ENCODE results near the gene SLC23A2.
"Not testable (repeated sequence)": the region's sequence is repeated elsewhere in the genome, so short reads cannot be mapped to it uniquely, and the experiment has no call there.

SLC23A2 gene

GRCh38 chr20:4902788-4903187 is 98.5 kb downstream of the SLC23A2 start:
- no peak for DNase-seq (ENCODE audit: low read depth, low spot score)

DNA sequence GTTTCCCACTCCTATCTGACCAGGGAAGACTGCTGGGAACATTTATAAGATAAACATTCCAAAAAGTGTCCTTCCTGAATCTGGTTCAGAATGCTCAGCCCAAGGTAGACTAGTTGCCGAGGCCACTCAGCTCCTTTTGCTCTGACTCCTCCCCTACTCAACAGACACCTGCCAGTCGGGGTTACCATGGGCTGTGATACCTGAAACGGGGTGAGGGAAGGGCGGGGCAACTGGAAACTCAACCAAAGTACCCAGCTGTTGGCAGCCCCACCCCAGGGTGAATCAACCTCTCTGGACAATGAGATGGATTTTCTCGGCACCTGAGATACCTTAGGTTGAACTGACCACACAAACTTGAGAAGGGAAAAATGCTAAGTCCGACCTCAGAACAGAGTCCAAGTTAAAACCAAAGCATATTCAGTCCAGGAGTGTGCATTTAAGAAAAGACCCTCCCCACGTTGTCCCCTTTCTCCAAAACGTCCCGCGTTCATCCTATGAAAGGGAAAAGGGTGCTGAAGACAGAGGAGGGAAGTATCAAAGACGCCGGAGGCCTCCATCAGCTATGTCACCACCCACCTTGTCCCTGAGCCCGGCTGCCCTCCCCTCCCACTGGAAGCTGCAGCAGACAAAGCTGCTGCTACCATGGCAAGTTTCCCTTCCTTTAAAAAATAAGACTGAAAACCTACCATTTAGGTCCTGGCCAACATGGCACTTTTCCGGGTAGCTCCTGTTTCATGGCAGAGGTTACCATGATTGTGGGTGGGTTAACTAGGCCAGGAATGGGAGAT is 100.1 kb downstream of the SLC23A2 start:
- no peak for DNase-seq (ENCODE audit: low read depth, low spot score)

GRCh38 chr20:4898282-4899244 is 102.7 kb downstream of the SLC23A2 start:
- peak; percentile 23 for DNase-seq (ENCODE audit: low read depth, low spot score)

DNA sequence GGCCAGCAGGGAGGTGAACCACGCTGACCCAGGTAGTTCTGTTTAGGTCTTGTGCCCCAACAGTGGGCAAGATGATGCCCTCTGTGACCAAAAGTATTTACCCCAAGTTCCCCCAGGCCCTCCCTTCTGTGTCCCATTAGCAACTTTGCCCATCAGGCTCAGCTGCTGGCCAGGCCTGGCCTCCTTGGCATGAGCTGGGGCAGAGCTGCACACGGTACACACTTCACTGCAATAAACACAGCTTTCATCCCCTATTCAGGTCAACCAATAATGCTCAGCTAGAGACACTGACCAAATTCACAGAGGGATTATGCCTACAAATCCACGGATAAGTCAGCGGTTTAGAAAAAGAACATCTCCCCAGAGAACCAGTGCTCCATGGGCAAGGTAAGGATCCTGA is 103.7 kb downstream of the SLC23A2 start:
- no peak for DNase-seq (ENCODE audit: low read depth, low spot score)

DNA sequence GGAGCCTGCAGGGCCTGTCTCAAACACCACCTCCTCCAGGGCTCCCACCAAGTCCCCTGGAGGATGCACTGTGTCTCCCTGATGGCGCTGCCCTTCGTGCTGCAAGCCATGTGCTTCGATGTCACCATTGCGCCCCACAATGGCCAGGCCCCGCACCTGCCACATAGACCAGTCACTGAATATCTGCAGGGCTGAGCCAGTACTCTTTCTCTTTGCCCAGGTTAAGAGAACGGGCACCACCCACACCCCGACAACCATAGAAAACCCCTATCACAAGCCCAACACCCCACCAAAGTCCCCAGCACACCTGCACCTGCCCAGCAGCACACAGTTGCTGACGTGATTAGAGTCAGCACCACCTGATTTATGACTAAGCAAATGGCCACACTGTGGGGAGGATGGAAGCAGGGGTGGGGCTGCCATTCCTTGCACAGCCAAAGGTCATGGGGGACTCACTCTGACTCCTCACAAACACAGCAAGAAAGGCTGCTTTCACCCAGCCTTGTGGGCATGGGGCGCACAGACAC is 104.3 kb downstream of the SLC23A2 start:
- no peak for DNase-seq (ENCODE audit: low read depth, low spot score)

DNA sequence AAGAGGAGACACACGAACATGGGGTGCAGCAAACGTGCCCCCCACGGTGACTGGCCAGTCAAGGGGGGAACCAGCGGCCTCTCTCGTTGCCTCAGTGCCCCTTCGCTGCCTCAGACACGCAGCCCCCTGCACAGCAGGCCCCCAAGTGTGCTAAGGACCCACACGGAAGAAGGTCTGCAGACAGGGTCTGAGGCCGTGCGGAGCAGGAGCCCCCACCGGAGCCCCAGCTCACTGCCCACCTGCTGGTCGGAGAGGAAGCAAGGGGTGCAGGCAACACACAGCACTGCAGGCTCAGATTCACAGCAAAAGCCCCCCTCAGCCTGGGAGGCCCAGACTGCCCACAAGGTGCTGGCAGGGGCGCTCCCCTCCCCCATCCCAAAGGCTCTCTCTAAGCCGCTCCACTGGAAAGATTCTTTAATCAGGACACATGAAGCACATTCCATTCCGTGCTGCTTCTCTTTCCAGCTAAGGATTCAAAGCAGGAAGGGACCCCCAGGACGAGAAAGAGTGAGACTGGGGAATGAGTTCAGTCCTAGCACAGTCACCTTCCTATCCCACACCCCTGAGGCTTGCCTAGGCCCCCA is 105.1 kb downstream of the SLC23A2 start:
- no peak for DNase-seq (ENCODE audit: low read depth, low spot score)

DNA sequence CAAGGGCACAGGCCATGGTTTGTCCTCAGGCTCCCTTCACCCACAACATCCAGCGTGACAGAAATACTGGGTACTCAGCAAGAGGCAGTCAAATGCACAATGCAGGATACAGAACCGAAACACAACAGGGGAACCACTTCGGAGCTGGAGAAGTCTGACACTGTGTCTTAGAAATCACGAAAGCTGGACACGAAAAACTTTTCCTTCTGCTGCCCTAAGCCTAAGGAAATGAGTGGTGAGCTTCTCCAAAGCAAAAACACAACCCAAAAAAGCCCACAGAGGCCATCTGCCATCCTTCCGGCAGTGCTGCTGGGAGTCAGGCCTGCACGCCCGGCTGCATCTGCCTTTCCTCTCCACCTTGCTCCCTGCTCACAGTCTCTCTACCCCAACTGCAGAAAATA is 106.3 kb downstream of the SLC23A2 start:
- no peak for DNase-seq (ENCODE audit: low read depth, low spot score)

GRCh38 chr20:4894409-4894808 is 106.9 kb downstream of the SLC23A2 start:
- DNase-seq (ENCODE audit: low read depth, low spot score) = no peak

DNA sequence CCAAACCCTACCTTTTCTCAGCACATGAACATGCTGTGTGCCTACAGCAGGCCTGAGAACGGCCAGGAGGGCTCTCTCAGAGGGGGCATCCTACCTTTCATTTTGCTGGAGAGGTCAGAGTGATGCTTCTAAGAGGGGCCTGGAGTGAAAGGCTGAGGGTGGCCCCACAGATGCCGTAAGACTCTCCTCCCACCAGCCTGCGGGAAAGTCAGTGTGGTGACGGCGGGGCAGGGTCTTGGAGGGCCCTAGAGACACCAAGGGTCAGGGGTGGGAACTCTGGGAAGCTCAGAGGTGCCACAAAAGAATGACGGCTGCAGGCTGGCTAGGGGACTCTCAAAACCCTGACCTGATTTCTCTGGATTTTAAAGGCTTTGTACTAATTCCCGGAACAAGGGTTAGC is 107.6 kb downstream of the SLC23A2 start:
- no peak for DNase-seq (ENCODE audit: low read depth, low spot score)

DNA sequence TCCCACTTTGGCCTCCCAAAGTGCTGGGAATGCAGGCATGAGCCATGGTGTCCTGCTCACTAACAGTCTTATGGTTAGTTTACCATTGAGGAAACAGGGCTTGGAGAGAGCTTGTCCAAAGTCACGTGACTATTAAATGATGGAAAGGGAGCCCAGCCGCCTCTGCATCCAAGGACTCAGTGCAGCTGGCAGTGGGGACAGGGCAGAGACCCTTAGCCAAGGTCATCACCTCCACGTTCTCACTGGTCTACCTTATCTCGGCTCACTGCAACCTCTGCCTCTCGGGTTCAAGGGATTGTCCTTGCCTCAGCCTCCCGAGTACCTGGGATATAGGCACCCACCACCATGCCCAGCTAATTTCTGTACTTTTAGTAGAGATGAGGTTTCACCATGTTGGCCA is 109.3 kb downstream of the SLC23A2 start:
- DNase-seq (ENCODE audit: low read depth, low spot score) = no peak

DNA sequence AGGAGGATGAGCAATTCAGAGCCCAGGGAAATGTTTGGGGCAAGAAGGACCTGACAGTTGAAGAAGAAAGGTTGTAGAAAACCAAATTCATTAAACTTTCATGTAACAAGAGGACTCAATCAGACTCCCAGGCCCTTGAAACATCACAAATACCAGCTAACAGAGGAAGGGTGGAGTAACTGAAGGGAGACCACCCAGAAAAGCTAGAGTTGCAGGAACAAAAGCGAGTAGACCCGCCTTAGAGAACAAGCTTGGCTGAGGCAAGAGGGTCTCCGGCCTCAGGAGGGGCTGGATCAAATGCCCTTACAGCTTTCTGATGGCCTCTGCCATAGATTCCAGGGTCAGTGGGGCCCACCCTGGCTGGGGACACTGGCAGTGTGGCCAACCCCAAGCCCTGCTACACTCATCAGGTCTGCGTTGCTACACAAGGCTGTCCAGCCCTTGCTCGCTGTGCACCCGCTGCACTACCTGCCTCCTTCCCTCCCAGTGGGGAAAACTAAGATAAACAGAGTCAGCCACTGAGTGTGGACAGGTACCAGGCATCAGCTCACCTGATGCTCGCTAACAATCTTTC is 110.0 kb downstream of the SLC23A2 start:
- DNase-seq (ENCODE audit: low read depth, low spot score) = no peak

DNA sequence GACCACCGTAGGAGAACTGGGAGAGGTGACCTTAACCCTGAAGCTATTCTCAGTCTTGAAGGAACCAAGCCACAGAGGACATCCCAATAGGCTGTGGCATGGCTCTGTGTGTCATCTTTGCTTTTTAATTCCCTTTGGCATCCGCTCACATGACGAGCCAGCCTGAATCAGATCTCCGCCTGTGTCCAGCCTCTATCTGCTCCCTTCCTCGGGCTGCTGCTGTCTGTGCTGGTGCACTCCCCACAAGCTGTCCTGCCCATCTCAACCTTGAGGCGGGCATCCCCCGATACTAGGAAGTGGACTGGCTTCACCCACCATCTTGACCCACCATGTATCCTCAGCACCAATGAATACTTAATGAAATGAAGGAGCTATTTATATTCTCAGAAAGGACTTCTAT is 111.9 kb downstream of the SLC23A2 start:
- DNase-seq (ENCODE audit: low read depth, low spot score) = no peak

DNA sequence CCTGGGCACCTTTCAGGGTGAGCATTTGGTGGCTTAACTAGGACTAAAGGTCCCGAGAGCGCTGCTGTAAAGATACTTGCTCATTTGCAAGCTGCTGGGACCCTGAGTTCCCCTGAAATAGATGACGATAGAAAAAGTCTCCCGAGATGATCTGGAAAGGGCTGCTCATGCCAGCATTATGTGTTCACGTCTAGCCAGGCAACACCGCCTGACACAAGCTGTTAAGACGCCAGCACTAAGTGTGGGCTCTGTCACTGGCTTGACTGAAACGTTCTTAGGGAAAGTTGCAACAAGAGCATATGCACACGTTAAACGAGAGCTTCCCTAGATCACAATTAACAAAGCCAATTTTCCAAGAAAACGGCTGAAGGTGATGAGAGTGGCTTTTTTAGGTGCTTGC is 113.7 kb downstream of the SLC23A2 start:
- no peak for DNase-seq (ENCODE audit: low read depth, low spot score)

DNA sequence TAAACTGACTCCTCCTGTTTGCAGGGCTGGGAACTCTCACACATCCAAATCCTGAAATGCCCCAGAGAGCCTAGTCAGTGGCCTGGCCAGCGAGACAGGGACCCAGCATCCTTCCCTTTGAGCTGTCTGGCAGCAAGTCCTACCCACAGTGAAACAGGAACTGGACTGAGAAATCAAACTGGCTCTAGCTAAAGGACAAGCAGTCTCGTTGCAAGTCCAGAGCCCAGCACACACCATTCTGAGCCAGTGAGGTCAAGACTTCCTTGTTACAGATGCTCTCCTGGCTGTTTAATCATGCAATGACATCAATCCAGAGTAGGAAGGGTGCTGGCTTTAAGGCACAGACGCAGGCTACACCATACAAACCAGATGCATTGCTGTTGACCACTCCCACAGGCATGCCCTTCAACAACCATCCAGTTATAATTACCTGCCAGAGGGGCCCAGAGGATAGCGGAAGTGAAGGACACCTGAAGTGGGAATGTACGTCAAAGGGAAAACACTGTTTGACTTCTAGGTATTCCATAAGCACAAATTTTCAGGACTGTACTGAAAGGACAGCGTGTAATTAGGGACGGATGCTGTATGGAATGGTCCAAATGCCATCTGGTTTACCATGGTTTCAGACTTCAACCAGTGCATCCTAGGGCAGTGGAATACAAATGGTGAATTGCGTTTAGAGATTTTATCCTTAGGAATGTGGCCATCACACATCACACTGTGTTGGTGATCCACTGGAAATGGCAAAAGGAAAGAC is 114.4 kb downstream of the SLC23A2 start:
- no peak for DNase-seq (ENCODE audit: low read depth, low spot score)

DNA sequence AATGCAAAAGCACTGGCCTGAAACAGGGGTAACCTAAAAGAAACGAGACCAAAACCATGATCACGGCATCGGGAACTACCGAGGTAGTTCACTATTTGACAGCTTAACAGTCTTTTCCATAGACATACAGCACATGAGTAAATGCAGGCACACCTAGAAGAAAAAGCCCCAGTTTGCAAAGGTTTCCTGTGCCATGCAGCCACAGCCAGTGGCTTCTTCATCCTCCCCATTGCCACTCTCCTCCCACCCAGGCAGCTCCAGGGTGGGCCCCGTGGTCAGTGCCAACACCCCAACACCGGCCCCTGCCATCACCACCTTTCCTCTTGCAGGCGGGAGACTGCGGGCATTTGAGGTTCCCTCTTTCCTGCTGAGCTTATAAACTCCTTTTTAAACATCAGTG is 115.4 kb downstream of the SLC23A2 start:
- no peak for DNase-seq (ENCODE audit: low read depth, low spot score)

DNA sequence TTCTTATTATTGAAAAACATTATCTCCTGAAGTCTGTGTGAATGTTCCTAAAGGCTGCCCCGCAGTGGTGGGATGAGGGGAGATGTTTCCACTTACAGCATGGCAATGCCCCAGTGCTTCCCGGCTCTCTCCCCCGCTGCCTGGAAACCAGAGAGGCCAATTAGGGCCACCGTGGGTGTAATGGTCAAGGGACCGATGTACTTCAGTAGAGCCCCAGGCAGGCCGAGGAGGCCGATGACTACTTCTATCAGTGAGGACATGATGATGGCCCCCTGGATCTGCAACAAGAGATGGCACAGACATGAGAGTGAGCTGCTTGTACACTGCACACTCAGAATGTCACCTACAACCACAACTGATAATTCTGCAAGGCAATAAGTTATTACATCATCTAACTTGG is 117.8 kb downstream of the SLC23A2 start:
- DNase-seq (ENCODE audit: low read depth, low spot score) = no peak

DNA sequence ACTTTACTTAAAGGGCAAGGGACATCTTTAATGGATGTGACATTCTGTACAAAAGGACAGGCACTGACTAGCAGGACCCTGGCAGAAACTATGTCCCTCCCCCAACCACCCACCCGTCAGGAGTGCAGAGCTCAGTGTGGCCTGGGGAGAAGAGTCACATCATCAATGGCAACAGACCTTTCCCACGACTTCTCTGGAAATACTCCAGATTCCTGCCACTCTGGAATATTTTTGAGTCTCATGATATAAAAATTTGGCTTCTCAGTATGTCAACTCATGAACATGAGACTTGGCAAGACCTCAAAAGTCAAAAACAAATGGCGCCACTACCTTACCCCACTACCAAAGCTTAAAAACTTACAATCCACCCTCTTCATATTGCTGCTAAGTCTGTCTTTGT is 118.3 kb downstream of the SLC23A2 start:
- no peak for DNase-seq (ENCODE audit: low read depth, low spot score)

GRCh38 chr20:4881006-4881730 is 120.1 kb downstream of the SLC23A2 start:
- no peak for DNase-seq (ENCODE audit: low read depth, low spot score)

DNA sequence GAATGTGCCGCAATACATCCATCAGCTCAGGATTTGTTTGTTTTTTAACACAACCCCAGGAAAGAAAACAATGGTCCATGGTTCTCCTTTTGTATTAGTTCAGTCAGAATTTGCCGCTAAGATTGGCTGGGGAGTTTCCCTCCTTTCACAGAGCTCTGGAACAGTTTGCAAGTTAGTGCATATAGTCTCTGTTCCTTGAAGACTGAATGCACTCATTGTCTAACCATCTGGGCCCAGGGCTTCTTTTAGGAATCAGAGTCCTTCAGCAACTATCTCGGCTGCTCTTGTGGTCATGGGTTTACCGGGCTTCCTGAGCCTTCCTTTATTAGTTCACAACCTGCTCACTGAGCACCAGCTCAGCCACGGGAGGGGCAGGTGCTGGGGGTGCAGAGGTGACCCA is 121.3 kb downstream of the SLC23A2 start:
- DNase-seq (ENCODE audit: low read depth, low spot score) = no peak

DNA sequence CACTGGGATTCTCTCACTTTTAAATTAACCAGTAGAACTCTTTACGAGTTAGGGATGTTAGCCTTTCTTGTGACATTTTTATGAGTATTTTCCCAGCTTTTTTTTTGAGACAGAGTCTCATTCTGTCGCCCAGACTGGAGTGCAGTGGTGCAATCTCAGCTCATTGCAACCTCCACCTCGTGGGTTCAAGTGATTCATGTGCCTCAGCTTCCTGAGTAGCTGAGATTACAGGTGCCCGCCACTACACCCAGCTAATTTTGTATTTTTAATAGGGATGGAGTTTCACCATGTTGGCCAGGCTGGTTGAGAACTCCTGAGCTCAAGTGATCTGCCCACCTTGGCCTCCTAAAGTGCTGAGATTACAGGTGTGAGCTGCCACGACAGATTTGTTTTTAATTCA is 123.2 kb downstream of the SLC23A2 start:
- DNase-seq (ENCODE audit: low read depth, low spot score) = not testable (repeated sequence)

Measured in smooth muscle cell of the brain vasculature (primary cell).